Tongue (tissue), 3 donors: ENCODE data around the gene FOXRED2. TPM values are rescaled to one million over a fixed set of nuclear protein-coding genes. Genes with fewer than 3 reads are reported as not detected.

Experiments
- DNase-seq: peaks from one replicate; pipeline ENCODE4 v3.0.0-alpha.2; 2015
- small RNA-seq: library from RNA; depleted of rRNA; stranded (forward); fragments of <200 nt; gene quantifications from one replicate; pipeline ENCODE3, GENCODE V24; 2014; ENCODE audit warnings: low replicate concordance
- total RNA-seq: library from RNA; depleted of rRNA; stranded (reverse); fragments of >200 nt; gene quantifications from one replicate; pipeline ENCODE4 v1.2.3, GENCODE V29; 2014

Gene FOXRED2
- total RNA-seq, 1 donor from 2014 or later: 11.4 TPM

DNA sequence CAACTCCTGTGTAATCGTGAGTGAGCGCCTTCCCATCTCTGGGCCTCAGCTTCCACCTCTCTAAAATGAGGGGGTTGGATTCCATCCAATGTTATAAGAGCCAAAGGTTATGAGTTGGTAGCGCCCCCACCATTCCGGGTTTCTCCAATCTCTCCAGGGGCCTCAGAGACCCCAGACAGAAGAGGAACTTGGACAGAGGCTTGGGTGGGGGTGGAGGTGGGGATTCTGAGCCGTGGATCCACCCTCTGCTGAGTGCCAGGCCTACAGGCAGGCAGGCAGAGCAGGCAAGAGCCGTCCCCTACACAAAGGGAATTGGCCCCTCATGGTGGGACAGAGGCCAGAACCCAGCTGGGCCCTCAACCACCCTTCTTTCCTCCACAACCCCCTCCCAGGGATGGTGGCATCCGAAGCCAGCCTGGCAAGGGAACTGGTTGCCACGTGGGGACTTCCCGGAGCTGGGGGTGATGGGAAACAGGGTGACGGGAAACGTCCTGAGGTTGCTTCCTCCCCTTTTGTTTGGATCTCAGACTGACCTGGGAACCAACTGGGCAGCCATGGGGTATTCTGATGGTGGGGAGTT, 57.2 kb downstream of the FOXRED2 start:
- DNase-seq: no peak

DNA sequence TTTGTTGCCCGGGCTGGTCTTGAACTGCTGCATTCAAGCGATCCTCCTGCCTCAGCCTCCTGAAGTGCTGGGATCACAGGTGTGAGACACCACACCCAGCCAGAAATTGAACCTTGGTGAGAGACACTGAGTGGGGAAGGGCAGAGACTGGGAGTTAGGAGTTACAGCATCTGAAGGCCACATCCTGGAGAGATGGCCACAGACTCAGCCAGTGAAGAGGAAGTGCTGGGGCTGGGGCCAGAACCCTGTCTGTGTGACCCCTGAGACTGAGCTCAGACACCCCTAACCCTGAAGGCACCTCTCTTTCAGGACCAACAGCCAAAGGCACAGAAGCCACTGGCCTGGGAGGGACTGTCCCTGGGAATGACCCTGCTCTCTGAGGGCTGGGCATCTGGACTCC, 59.2 kb downstream of the FOXRED2 start:
- no peak for DNase-seq

DNA sequence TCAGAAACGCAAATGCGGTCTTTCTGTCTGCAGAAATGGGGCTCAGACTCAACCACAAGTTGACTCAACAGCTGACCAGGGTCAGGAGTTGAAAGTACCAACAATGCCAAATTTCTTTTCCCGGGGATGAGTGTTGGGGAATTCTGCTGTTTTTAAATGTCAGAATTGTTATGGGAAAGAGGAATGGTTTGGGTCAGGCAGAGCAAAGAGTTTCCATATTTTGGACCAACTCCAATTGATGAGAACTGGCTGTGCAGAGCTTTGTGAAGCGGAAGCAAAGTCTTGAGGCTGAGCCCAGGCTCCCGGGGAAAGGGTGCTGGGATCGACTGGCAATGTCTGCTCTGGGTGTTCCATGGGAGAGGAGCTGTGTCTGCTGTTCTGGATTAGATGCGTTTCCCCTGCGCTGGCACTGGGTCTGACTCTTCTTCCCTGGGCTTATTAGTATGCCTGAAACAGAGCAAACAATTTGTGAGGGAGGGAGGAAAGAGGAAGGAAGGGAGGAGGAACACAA, 61.6 kb downstream of the FOXRED2 start:
- no peak for DNase-seq

DNA sequence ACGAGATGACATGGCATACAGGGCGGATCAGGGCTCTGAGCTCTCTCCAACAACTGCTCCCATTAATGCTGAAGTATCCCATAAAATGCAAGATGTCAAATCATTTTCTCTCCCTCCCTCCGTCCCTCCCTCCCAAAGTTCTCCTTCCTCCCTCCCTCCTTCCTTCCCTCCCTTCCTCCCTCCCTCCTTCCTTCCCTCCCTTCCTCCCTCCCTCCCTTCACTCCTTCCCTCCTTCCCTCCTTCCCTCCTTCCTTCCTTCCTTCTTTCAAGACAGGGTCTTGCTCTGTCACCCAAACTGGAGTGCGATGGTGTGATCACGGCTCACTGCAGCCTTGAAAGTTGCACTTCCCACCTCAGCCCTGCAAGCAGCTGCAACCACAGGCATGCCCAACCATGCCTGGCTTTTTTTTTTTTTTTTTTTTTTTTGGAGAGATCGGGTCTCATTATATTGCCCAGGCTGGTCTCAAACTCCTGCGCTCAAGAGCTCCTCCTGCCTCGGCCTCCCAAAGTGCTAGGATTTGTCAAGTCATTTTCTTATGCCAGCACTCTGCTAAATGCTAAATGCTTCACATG, 63.6 kb downstream of the FOXRED2 start:
- no peak for DNase-seq

DNA sequence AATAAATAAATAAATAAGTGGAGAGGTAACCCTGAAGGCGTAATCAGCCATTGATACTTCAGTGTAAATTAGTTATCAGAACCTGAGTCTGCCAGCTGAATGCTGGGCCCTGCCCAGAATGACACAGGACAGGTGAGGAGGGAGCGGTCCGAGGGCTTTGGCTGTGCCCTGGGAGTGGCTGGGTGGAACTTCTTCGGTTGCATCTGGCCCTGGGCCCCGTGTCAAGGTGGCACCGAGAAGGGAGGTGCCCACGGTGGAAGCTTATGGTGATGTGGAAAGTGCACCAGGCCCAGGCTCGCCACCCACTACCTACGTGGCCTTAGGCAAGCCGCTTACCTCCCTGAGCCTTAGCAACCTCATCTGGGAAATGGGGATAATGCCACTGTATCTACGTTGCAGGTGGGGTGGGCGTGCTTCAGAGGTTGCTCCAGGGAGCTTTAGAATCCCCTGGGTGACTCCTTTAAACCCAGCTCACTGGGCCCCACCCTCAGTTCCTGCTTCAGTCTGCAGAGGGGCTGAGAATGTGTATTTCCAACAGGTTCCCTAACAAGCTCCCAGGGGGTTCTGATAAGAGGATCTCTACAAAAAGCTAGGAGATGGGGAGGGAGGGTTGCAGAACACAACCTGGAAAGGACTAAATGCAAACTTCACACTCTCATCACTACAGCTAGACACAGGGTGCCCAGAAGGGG, 64.2 kb downstream of the FOXRED2 start:
- no peak for DNase-seq

DNA sequence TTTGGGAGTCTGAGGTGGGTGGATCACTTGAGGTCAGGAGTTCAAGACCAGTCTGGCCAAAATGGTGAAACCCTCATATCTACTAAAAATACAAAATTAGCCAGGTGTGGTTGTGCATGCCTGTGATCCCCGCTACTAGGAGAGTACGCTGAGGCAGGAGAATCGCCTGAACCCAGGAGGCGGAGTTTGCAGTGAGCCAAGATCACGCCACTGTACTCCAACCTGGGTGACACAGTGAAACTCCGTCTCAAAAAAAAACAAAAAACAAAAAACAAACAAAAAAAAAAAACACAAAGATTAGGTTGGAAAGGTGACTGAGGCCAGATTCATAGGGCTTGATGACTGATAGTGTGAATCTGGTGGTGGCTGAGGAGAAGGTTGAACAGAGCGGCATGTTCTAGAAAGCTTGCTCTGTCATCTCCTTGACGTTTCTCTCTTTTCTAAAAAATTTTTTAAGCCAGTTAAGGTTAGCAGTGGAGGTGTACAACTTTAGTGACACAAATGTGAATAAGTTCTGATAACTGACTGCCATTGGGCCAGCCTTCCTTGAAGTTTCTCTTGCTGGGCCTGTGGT, 66.3 kb downstream of the FOXRED2 start:
- no peak for DNase-seq

DNA sequence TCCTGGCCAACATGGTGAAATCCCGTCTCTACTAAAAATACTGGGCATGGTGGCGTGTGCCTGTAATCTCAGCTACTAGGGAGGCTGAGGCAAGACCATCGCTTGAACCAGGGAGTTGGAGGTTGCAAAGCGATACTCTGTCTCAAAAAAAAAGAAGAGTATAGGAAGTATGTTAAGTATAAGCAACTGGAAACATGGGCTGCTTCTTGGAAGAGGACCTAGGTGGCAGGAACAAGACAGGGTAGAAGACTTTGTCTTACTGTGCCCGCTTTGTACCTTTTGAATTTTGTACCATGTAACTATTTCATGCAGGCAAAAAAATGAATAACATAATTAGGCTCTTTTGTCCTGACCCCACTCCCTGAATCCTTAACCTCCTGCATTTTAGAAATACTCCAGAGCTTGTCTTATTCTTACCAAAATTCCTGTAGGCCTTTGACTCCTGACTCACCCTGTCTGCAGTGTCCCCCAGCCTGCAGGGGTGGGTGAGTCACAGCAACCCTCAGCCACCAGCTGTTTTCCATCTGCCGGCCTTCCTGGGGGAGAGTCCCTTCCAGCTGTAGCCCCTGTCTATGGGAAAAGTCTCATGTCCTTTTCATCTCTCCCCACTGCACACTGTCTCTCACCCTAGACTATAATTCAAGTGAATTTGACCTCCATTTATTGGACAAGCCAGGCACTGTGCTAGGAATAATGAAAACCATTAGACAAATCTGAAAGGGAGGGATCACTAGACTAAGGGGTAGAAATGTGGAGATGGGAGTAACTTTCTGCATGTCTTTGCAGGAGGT, 67.2 kb downstream of the FOXRED2 start:
- peak; percentile 78 for DNase-seq

Small RNAs within 50 kb of the gene (small RNA-seq; reads per million reads assigned to genes)
- gene RF00019: not detected

Other genes with a start within 250 kb of the FOXRED2 start
- 242 TPM for gene MYH9, start 119.1 kb downstream of the FOXRED2 start, total RNA-seq
- 25.8 TPM for gene TXN2, start 25.4 kb downstream of the FOXRED2 start, total RNA-seq
- 248 TPM for gene EIF3D, start 22.1 kb upstream of the FOXRED2 start, total RNA-seq
- gene CACNG2, start 196.7 kb upstream of the FOXRED2 start, total RNA-seq: not detected